ENCODE measurements around the gene SORCS2. TPM values are rescaled to one million over a fixed set of nuclear protein-coding genes. Genes with fewer than 3 reads are reported as not detected.

Gene SORCS2
- polyA plus RNA-seq, 1 of the 3 experiments (the other 2 are of a cell fraction) = 1.6 TPM

DNA sequence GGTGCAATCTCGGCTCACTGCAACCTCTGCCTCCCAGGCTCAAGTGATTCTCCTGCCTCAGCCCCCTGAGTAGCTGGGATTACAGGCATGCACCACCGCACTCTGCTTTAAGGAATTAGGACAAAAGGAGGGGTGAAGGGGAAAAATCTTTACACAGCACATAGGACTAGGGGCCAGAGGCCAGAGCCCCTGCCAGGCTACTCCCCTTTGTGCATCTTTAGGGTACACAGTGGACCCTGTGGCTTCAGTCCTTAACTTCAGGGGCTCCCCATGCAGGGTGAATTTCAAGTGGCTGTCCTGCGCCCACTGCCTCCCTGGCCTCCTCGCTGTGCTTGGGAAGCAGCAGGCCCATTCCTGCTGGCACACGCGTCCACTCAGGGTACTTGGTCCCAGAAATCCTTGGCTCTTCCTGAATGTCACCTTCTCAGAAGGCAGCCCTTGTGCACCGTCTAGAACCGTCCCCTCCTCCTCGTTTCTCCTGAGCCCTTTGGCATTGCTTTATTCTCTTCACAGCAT, 381.3 kb downstream of the SORCS2 start:
- 53% methylated on average over 9 of the region's 9 CpGs for WGBS (ENCODE audit: low lambda C conversion rate)
- TF ChIP-seq SMC3 (IDR thresholded peaks at IDR 0.05; ENCODE audit: low read depth, low read length) = no peak
- no peak for TF ChIP-seq SIN3A (IDR thresholded peaks at IDR 0.05; ENCODE audit: borderline replicate concordance, low read depth, low read length)
- TF ChIP-seq RFX5 (IDR thresholded peaks at IDR 0.05; ENCODE audit: low read length) = no peak
- no peak for TF ChIP-seq TEAD4 (IDR thresholded peaks at IDR 0.05; ENCODE audit: borderline replicate concordance, insufficient read depth)
- TF ChIP-seq NRF1 (IDR thresholded peaks at IDR 0.05; ENCODE audit: low read depth, low read length) = no peak
- no peak for TF ChIP-seq POLR2AphosphoS5 (IDR thresholded peaks at IDR 0.05; ENCODE audit: low read depth, low read length)
- no peak for TF ChIP-seq RCOR1 (IDR thresholded peaks at IDR 0.05; ENCODE audit: low read length)
- TF ChIP-seq EZH2phosphoT487 (IDR thresholded peaks at IDR 0.05; ENCODE audit: borderline replicate concordance, low read depth) = no peak
- no peak for TF ChIP-seq CHD2 (IDR thresholded peaks at IDR 0.05; ENCODE audit: low read length, partially characterized antibody)
- TF ChIP-seq, protein P1, sequence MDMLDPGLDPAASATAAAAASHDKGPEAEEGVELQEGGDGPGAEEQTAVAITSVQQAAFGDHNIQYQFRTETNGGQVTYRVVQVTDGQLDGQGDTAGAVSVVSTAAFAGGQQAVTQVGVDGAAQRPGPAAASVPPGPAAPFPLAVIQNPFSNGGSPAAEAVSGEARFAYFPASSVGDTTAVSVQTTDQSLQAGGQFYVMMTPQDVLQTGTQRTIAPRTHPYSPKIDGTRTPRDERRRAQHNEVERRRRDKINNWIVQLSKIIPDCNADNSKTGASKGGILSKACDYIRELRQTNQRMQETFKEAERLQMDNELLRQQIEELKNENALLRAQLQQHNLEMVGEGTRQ (IDR thresholded peaks at IDR 0.05; ENCODE audit: borderline replicate concordance, low read depth, low read length) = no peak
- Histone ChIP-seq H3K79me2 (ENCODE audit: insufficient read depth) (no peaks in the 10 kb centered on the region), H3K9ac (no peak overlapping the region), H3K27me3 (ENCODE audit: insufficient read depth) (no peaks in the 10 kb centered on the region), H4K20me1 (ENCODE audit: insufficient read depth) (no peaks in the 10 kb centered on the region), H3K27ac (ENCODE audit: low read depth in 2 of 2, low read length in 1 of 2) (no peak overlapping the region), H2AFZ (ENCODE audit: low read depth) (no peak overlapping the region), H3K36me3 (replicated peaks in 1 of 2; ENCODE audit: control insufficient read depth in 1 of 2, insufficient read depth in 2 of 2, low read length in 1 of 2) (no peaks in the 10 kb centered on the region), H3K4me3 (ENCODE audit: low read depth in 2 of 2, low read length in 1 of 2) (no peak overlapping the region), H3K9me3 (no peaks in the 10 kb centered on the region), H3K9me2 (no peaks in the 10 kb centered on the region), H3K4me2 (no peak overlapping the region), H3K4me1 (ENCODE audit: control insufficient read depth in 1 of 2, insufficient read depth in 2 of 2, low read depth in 1 of 2, low read length in 1 of 2) (peaks cover 0 to 4% of the 10 kb centered on the region in 2 experiments; a peak in 1 of 4 replicates), H3F3A (replicated peaks; ENCODE audit: insufficient read depth) (no peaks in the 10 kb centered on the region)
- CTCF ChIA-PET = interaction anchor here (0.7 kb wide), 1 partner anchor 14 kb away, joined by 3 read pairs; no protein-coding TSS in a partner anchor
- POLR2A ChIA-PET = no interaction called here
- DNase-seq = no peak

DNA sequence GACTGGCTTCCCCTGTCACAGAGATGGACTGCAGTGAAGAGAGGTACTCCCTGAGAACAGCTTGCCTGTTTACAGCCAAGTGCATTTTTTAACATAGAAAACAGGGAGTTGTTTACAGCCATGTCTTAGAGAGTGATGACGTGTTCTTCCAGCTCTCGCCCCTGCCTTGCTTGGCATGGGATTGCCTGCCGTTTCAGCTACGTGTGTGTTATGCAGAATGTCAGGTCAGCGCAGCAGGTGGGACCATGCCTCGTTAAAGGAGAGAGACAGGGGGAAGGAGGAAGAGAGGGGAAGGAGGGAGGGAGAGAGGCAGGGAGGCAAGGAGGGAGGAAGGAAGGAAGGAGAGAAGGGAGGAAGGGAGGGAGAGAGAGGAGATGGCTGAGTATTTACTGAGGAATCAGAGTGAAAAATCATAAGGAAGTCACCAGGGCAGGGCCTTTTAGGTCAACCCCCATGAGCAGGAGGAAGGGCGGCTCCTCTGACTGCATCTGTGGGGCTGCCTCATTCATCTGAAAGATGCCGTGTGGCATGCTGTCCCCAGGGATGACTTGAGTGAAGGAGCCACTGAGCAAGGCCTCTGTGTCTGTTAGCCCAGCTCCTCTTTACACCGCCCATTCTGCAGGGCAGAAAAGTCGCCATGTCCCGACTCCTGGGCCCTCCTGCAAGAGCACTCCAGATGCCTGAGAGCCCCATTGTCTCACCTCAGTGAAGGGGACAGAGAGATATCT, 382.1 kb downstream of the SORCS2 start:
- no peaks in the 10 kb centered on the region for H3K9me3 ChIP-seq
- TF ChIP-seq FOSL2 (IDR thresholded peaks at IDR 0.05; ENCODE audit: borderline replicate concordance, low read depth) = no peak
- H3K27ac ChIP-seq (ENCODE audit: low read depth in 2 of 2, low read length in 1 of 2) = no peak overlapping the region
- 72% methylated on average over 11 of the region's 11 CpGs for WGBS (ENCODE audit: low lambda C conversion rate)
- no peaks in the 10 kb centered on the region for H3K79me2 ChIP-seq (ENCODE audit: insufficient read depth)
- H3K9ac ChIP-seq = no peak overlapping the region
- H3K4me1 ChIP-seq (ENCODE audit: control insufficient read depth in 1 of 2, insufficient read depth in 2 of 2, low read depth in 1 of 2, low read length in 1 of 2) = peaks cover 0 to 4% of the 10 kb centered on the region in 2 experiments; a peak in 1 of 4 replicates
- H3K4me3 ChIP-seq (ENCODE audit: low read depth in 2 of 2, low read length in 1 of 2) = no peak overlapping the region
- H3K9me2 ChIP-seq = no peaks in the 10 kb centered on the region
- ChIA-PET CTCF (interaction anchor here (0.7 kb wide), 1 partner anchor 15 kb away, joined by 3 read pairs; no protein-coding TSS in a partner anchor), POLR2A (no interaction called here)
- H4K20me1 ChIP-seq (ENCODE audit: insufficient read depth) = no peaks in the 10 kb centered on the region
- no peak overlapping the region for H2AFZ ChIP-seq (ENCODE audit: low read depth)
- no peak for DNase-seq
- no peaks in the 10 kb centered on the region for H3K36me3 ChIP-seq (replicated peaks in 1 of 2; ENCODE audit: control insufficient read depth in 1 of 2, insufficient read depth in 2 of 2, low read length in 1 of 2)
- no peaks in the 10 kb centered on the region for H3K27me3 ChIP-seq (ENCODE audit: insufficient read depth)
- H3K4me2 ChIP-seq = no peak overlapping the region
- no peaks in the 10 kb centered on the region for H3F3A ChIP-seq (replicated peaks; ENCODE audit: insufficient read depth)

Data from SK-N-SH (cell line).